NCI-H2107 treated with DMSO at 0.1 percent for 48 hours (cell line): ENCODE data around the gene HUNK.
"Not testable (repeated sequence)": the region's sequence is repeated elsewhere in the genome, so short reads cannot be mapped to it uniquely, and the experiment has no call there.

Experiments
- DNase-seq: peaks from one replicate; lab custom pipeline; 2025; ENCODE audit not compliant: unreplicated experiment; lab: John Stamatoyannopoulos, UW

The HUNK gene

DNA sequence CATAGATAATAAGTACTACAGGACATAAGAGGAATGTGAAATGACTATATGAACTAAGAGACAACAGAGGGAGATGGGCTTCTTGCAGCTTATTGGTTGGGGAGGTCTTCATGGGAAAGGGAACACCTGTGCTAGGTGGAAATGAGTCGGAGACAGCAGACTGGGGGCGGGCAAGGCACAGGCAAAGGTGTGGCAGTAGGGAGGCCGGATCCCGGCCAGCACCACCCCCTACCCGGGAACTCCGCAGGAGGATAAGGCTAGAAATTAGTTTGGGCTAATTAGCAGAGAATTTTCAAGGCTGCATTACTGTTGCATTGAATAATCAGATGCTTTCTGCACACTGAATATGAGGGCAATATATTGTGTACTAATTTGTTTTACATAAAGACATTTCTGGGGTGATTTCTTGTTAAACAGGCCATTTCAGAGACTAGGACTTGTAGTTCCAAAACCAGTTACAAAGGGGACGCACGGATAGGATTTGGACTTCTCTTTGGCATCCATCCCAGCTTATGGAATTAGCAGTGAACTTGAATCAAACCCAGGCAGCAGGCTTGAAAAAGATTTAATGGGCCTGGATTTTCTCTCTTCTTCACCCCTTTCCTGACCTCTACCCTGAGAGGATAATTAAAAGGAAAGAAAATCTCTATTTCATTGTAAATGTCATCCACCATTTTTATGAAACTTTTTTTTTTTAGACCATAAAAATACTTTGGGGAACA is 2.2 kb upstream of the HUNK start:
- no peak for DNase-seq

DNA sequence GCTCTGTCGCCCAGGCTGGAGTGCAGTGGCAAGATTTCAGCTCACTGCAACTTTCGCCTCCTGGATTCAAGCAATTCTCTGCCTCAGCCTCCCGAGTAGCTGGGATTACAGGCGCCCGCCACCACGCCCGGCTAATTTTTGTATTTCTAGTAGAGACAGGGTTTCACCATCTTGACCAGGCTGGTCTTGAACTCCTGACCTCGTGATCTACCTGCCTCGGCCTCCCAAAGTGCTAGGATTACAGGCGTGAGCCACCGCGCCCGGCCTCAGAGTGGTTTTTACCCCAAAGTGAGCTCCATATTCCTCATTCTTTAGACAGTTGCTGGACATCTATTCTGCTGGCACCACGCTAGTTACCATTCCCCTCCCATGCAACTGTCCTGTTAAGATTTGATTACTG is 1.4 kb upstream of the HUNK start:
- not testable (repeated sequence) for DNase-seq

DNA sequence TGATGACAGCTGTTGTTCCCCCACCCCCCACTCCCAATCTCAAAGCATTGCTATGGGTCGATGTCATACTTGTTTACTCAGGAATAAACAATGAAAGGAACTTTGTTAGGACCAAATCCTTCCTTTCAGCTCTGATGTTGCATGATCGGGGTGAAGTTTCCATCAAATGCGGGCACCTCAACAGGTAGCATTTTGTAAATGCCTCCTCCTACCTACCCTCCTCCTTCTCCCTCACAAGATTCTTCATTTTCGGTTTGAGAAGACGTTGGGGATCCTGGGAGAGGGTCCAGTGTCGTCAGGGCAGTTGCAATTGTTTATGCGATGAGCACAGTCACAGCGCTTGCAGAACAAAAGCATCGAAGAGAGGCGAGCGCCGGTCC is 758 bp upstream of the HUNK start:
- no peak for DNase-seq

DNA sequence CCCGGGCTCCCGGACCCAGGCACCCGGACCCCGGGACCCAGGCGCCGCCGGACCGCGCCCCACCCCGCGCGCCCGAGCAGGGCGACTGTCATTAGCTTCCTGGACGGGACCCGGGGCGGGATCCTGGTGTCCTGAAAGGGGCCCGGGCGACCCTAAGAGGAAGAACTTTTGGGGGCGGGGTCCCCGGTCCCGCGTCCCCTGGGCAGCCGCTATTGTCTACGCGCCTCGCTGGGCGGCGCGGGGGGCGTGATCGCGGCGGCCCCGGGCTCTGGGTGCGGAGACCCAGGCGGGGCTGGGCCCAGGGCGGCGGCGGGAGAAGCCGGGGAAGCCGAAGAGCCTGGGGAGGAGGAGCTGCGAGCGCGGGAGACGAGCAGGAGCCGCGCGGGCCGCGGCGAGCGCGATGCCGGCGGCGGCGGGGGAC is 465 bp downstream of the HUNK start:
- DNase-seq = no peak

DNA sequence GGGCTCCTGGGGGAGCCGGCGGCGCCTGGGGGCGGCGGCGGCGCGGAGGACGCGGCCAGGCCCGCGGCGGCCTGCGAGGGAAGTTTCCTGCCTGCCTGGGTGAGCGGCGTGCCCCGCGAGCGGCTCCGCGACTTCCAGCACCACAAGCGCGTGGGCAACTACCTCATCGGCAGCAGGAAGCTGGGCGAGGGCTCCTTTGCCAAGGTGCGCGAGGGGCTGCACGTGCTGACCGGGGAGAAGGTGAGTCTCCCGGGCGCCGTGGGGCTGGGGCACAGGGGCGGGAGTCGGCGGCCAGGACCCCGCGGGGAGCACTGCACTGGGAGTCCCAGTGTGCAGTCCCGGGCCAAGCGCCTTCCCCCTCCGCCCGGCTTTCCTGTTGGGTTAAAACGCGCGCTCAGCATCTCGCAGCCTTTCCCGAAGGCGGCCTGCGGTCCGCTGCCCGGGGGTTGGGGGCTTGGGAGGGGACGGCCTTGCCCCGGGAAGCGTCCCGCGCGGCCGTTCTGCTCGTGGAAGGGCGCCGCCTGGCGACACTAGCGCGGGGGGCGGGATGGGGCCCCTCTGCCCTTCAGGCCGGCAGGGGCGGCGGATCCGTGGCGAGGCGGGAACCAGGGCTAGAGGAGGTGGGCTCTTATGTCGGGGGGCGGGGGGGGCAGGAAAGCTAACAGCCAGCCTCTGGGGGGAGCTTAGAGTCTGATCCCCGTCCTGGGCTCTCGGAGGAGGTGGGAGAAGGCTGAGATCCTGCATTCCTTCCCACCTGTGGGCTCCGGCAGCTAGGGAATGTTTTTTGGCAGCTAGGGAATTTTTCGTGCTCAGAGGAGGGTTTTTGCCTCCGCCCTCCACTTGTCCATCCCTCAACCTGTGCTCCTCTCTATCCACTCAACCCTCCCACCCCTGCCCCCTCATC is 1.1 kb downstream of the HUNK start:
- DNase-seq = no peak

DNA sequence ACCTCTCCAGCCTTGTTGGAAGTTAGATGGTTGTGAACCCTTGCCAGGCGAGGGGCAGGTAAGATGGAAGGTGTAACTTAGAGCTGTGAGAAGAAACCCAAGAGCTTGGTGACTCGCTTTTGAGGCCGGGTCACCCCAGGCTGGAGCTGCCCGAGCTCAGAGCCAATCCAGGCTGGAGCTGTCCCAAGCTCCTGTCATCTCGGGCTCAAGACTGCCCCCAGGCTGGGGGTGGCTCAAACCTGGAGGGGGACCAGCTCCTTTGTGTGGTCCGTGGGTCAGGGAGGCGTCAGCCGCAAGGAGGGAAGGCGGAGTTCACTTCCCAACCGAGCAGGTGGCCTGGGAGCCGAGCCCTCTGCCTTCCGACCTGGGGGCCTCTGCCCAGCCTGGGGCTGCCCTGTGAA is 2.0 kb downstream of the HUNK start:
- DNase-seq = no peak

DNA sequence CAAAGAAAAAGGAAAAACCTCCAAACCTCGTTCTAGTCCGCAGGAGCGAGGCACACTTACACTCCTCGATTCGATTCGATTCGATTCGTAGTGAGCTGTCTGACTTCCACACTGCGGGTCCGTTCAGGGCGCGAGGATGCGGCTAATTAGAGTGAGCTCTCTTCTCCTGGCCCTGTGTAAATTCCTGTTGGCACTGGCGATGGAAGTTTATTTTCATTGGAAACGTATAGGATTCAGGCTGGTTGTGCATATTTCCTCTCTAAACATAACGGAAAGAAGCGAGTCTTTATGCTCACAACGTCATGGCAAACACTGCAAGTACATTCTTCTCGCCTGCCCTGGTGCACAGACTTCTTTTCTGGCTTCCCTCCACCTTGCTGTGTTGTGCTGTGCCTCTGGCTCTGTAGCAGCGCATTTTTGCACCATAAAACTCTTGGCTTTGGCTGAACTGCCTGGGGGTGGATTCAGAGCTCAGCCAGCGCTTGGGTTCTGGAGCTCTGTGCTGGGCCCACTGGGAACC is 2.7 kb downstream of the HUNK start:
- DNase-seq = no peak

DNA sequence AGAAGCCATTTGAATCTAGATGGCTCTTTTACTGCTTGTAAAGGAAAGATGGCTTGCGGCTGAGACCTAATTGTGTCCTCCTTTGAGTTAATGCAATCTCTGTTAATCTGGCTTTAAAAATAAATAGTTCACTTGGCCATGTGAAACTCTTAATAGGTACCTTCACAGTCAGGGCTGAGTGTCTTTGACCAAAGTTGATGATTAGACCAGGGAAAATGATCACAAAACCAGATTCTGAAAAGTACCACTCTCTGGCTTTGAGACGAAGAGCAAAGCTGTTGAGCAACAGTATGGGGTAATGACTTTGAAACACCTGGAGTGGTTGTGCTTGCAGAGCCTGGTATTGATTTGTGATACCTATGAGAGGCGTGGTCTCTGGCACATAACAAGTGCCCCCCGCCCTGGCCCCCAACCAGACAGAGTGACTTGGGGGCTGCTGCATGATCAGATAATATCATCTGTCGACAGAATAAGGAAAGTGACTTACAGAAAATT is 4.7 kb downstream of the HUNK start:
- DNase-seq = no peak

DNA sequence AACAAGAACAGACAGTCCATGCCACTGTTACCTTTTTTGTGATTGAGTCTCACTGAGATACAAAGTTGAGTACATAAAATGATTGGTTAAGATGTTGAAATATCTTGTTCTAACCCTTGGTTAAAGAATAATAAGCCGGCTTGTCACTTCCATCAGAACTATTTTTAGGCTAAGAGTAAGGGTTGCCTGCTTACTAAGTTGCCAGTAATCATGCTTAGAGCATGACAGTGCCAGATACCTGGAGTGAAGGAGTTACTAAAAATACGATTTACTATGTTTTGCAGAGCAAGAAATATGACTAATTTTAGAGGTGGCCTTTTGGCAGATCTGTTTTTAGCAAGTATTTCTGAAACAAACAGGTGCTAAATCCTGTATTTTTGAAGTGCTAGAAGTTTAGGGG is 6.0 kb downstream of the HUNK start:
- DNase-seq = no peak

DNA sequence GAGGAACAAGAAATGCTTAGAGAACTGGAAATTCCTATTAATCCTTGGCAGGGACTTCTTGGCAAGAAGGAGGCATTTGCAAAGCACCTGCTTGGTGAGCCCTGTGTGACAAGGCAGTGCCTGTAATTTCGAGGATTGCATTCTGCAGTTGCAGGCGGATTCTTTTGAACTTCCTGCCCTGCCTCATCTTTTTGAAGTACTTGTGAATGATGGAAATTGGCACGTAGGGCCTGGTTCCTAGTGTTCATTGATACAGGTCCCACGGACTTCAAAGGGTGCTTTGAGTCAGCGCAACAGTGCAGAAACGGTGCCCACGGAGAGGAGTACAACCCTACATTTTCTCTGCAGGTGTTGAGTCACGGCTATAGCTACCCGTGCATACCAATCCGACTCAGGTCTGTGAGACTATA is 6.4 kb downstream of the HUNK start:
- DNase-seq = no peak

DNA sequence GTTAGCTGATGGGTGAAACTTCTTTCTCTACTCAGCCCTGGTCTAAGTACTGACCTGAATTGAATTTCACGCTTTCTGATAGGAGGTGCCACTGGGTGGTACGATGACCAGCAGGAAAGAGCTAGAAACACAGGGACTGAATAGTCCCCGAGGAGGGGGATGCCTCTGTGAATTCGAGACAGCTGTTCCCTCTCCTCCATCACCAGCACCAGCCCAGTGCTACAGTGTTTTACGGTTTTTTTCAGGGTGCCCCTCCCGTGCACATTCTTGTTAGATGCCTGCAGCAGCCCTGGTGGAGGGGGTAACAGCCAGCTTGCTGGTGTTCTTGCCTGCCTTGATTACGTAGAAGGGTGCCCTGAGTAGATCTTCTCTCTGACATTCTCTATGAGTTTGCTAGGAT is 7.1 kb downstream of the HUNK start:
- no peak for DNase-seq

DNA sequence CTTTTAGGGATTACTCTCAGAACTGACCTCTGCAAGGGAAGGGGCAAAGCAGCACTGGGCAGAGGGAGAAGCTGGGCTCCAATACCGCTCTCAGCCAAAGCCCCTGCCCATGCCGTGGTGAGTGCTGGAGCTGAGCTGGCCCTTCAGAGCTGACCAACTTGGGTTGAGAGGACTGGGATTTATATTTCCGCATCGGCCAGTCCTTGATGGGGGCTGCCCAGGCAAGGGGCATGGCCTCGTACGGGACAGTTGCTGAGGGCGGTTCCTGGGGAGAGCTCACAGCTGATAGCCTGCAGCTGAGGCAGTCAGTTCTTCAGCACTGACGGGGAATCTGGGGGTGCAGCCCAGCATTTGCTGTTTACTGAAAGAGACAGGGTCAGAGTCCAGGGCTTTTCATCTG is 8.0 kb downstream of the HUNK start:
- no peak for DNase-seq

DNA sequence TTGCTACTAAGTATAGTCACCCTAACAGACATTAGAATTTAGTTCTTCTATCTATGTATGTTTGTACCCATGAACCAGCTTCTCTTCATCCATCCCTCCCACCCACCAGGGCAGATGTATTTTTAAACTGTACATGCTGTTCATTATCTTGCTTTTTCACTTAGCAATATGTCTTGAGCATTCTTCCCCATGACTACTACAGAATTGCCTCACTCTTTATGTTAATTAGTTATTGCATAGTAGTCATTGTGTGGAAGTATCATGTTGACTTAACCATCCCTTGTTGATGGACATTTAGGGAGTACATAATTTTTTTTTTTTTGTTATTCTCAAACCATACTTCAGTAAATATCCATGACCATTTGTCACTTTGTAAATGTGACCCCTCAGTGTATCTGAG is 9.9 kb downstream of the HUNK start:
- DNase-seq = no peak

DNA sequence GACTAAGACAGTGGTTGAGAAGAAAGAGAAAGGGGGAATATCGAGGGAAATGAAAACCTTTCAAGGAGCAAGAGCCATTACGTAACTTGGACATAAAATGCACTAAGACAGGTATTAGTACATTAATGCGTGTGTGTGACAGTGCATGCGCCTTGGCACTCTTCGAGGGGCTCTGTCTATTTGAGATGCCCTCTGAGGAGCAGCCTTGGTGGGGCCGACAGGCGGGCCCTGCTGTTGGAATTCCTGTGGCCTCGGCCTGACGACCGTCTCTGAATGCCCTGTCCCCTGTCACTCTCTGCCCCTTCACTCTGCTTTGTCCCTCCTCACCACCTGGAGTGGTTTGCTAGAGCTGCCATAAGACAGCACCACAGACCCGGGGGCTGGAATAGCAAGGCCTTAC is 12.3 kb downstream of the HUNK start:
- no peak for DNase-seq

DNA sequence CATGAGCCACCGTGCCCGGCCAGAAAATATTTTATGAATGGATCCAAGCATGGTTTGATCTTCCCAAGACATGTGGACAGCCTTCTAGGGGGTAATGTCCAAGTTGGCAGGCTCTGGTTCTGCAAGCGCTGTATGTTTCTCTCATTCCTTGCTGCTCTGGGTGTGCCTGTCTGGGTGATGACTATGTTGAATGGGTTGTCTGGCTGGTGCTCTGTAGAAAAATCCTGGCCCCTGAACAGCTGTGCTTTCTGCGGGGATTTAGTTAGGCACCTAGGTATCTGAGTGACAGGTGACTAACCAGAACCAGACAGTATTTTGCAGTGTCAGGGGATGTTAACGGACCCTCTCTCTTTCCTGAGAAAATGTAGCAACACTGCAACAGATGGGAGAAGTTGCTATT is 14.1 kb downstream of the HUNK start:
- DNase-seq = no peak

DNA sequence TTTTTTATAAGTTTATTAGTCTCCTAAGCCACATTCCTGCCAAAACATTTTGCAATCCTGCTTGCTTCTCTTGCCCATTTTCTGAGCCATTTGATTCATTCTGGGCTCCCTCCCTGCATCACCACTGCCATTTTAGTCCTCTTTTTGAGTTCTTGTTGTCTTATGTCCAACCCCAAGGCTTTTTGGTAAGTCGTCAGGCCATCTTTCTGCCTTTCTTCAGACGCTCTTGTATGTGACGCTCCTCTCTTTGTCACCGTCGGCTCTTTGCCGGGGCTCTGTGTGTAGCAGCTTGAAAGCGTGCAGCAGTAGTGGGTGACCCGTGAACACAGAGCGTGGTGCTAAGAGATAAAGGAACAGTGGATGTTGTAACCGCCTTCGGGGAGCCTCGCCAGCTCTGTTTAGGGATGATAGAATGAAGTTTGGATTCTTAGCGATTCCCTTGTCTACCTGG is 14.6 kb downstream of the HUNK start:
- no peak for DNase-seq

DNA sequence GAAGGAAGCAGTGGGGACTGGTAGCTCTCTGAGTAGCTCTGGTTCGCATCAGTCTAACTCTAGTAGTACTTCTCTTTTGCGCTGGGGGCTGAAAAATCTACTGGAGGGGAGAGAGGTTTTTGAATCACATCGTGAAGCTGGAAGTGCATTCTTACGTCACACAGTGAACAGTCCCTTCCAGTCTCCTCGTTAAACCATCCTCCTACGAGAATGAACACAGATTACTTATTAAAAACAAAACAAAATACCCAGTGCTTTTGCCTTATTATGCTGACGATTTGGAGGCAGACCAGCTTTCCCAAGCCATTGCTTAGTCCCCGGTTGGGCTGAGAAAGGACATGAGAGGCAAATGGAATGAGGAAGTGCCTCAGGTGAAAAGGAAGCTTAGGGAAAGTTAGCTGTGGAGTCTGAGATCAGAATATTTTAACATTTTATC is 16.1 kb downstream of the HUNK start:
- no peak for DNase-seq

DNA sequence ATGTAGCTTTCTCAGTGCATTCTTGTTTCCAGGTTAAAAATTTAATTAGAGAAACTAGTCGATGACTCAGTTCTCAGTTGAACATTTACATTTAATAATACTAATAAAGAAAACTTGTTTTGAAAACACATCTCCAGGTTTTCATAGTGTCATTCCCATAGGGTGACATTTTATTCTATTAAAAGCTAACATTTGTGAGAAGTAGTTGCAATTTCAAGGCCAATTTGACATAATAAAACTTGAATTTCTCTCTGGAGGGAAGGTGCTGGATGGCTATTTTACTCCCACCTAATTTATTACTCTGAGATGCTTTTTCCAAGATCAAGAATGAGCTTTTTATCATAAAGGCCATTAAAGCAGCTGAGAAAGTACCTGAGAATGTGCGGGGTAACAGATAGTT is 16.6 kb downstream of the HUNK start:
- DNase-seq = no peak

DNA sequence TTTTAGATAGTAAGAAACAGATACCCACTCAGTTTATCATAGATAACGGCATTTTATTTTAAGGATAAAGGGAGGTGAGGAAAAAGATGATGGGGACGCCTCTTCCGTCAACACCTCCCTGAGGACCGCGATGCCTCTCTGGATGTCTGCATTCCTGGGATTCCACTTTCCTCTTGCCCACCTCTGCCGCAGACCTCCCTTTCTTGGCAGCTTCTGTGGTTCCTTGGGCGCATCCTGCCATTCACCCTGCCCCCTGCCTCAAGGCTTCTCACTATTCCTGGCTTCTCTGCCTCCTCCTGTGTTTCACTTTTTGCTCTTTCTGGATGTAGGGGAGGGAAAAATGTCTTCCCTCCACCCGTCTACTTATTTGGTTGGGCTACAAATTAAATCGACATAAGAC is 19.9 kb downstream of the HUNK start:
- no peak for DNase-seq

DNA sequence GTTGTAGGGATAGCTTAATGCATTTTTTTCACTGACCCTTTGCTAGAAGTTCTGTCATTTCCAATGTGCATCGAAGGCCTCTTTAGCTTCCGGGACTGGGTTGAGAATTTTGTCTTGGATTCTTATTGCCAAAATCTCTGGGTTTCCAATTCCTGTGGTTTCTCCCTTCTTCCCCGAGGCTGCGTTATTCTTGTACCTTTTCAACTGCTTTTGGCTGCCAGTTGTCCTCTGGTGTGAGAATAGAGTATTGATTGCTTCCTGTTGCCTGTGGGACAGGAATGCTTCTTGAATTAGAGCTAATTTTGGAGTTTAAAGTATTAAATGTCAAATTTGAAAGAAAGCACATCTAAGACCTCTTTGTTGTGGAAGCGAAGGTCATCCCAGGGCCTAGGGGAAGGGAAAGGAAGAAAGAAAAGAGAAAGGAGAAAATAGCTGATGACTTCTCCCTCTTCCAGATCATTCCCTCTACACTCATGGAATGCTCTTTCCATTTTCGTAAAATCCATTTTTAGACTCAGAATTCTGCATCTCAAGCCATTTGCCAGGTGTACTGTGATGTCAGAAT is 21.1 kb downstream of the HUNK start:
- no peak for DNase-seq

DNA sequence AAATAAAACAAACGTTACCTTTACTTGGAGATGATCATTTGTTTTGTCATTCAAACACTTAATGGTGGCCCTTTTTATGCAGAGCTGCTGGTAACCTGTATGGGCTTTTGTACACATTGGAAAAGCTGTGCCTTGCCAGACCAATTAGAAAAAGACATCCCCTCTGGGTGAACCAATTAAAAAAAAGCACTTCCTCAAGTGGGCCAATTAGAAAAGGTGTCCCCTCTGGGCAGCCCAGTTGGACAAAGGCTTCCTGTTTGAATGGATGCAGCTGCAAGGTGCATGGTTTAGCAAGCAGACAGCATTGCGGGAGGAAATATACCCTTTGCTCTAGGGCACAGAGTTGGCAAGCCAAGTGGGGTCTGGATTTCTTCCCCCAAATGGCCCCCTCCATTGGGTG is 21.6 kb downstream of the HUNK start:
- no peak for DNase-seq
